ENCODE results near the gene PAXIP1.

DNA sequence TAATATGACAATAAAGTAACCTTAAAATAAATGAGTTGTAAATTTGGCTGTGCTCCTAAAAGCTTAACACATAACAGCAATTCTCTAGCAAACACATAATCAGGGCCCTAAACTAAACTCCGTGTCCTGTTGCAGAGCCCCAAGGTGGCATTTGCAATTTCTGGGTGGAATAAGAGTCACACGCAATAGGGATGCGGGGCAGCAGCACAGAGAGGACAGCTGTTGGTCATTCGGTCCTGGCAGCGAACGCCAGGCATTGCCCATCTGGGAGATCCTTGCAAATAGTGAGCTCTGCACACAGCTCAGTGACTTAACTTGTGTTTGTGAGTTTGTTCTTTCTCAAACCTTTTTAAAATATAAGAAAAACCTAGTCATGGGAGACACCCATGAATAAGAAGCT lies 25.7 kb downstream of the PAXIP1 start:
- TF ChIP-seq, protein P1, sequence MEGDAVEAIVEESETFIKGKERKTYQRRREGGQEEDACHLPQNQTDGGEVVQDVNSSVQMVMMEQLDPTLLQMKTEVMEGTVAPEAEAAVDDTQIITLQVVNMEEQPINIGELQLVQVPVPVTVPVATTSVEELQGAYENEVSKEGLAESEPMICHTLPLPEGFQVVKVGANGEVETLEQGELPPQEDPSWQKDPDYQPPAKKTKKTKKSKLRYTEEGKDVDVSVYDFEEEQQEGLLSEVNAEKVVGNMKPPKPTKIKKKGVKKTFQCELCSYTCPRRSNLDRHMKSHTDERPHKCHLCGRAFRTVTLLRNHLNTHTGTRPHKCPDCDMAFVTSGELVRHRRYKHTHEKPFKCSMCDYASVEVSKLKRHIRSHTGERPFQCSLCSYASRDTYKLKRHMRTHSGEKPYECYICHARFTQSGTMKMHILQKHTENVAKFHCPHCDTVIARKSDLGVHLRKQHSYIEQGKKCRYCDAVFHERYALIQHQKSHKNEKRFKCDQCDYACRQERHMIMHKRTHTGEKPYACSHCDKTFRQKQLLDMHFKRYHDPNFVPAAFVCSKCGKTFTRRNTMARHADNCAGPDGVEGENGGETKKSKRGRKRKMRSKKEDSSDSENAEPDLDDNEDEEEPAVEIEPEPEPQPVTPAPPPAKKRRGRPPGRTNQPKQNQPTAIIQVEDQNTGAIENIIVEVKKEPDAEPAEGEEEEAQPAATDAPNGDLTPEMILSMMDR (IDR thresholded peaks at IDR 0.05) = no peak
- TF ChIP-seq POLR2AphosphoS5 (IDR thresholded peaks at IDR 0.05; ENCODE audit: insufficient read depth in 1 of 2, low read depth in 1 of 2) = no peak

All from vagina (tissue), 2 donors.